ENCODE results near the gene PPP2R5C.

Gene PPP2R5C

DNA sequence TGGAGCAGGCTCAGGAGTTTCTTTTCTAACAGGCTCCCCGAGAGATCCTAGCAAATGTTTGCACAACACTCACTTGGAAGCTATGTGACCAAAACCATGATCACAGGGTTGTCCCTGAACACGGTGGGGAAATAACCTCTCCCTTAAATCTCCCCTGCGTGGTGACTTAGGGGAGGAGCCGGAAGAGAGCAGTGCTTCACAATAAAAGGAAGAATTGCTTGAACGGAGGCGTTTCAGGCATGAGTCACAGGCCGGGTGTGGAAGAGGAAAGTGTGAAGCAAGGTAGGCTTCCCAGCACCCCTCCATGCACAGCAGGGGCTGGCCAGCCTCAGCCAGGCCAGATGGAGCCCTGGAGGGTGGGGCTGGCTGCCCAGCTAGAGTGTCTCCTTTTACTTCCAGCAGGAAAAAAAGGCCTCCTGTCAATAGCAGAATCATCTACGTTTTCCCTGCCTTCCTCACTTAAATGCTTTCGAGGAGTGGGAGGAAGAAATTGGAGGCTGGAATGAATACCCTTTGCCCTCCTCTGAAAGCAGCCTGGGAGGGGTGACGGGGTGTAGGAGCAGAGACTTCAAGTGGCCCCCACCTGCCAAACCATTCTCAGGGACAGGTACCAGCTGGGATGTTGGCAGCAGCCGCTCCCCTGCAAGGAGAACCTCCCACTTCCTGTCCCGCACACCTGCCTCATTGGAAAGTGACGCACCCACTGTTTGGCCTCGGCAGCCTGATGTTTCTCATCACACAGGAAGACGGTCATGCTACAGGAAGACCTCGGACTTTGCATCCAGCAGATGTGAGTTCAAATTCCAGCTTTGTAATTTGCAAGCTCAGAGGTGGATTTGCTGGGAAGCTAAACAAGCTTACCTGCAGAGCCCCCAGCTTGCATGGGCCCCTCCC, 30.1 kb upstream of the PPP2R5C start:
- no peak overlapping the region for H3K4me3 ChIP-seq (ENCODE audit: low read length)
- H3K36me3 ChIP-seq (ENCODE audit: insufficient read depth, low read length) = no peaks in the 10 kb centered on the region
- H3K4me1 ChIP-seq (ENCODE audit: insufficient read depth, low read length) = peaks cover 3% of the 10 kb centered on the region
- H3K27me3 ChIP-seq (ENCODE audit: insufficient read depth, low read length) = no peaks in the 10 kb centered on the region
- H2AFZ ChIP-seq (ENCODE audit: low read depth, low read length) = no peak overlapping the region
- H3K9me3 ChIP-seq (ENCODE audit: low read length) = no peaks in the 10 kb centered on the region

DNA sequence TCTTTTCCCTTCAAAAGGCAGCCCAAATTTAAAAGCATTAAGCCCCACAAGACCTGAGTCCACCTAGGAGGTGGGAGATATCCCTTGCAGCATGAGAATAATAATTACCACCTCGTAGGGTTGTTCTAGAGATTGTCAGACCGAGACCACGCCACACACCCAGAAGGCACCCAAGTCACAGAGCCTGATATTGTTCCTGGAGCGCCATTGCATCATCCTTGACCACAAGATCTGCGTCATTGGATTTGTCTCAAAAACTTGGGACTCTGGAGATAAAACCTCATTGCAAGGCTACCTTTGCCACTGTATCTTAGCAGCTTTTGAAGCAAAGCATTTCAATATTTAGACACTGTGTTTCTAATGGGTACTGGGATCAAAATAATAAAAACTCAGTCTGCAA, 29.4 kb upstream of the PPP2R5C start:
- Histone ChIP-seq H3K36me3 (ENCODE audit: insufficient read depth, low read length) (no peaks in the 10 kb centered on the region), H3K27me3 (ENCODE audit: insufficient read depth, low read length) (no peaks in the 10 kb centered on the region), H3K4me3 (ENCODE audit: low read length) (no peak overlapping the region), H3K9me3 (ENCODE audit: low read length) (no peaks in the 10 kb centered on the region), H2AFZ (ENCODE audit: low read depth, low read length) (no peak overlapping the region), H3K4me1 (ENCODE audit: insufficient read depth, low read length) (peaks cover 3% of the 10 kb centered on the region)

DNA sequence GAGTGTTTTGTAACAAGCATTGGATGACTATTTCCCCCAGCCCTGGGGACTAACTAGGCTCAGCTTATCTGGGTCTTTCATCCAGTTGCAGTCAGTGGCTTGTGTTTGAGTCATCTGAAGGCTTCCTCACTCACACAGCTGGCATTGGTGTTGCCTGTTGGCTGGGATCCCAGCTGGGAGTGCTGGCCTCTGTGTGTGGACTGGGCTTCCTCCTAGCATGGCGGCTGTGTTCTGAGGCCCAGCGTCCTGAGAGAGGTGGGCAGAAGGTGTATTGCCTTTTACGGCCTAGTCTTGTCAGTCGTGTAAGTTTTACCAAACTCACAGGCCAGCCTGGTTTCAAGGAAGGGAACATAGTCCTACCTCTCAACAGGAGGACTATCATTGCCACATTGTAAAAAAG, 28.3 kb upstream of the PPP2R5C start:
- Histone ChIP-seq H3K9me3 (ENCODE audit: low read length) (no peaks in the 10 kb centered on the region), H3K4me3 (ENCODE audit: low read length) (no peak overlapping the region), H3K27me3 (ENCODE audit: insufficient read depth, low read length) (no peaks in the 10 kb centered on the region), H3K36me3 (ENCODE audit: insufficient read depth, low read length) (no peaks in the 10 kb centered on the region), H3K4me1 (ENCODE audit: insufficient read depth, low read length) (peaks cover 3% of the 10 kb centered on the region), H2AFZ (ENCODE audit: low read depth, low read length) (no peak overlapping the region)

DNA sequence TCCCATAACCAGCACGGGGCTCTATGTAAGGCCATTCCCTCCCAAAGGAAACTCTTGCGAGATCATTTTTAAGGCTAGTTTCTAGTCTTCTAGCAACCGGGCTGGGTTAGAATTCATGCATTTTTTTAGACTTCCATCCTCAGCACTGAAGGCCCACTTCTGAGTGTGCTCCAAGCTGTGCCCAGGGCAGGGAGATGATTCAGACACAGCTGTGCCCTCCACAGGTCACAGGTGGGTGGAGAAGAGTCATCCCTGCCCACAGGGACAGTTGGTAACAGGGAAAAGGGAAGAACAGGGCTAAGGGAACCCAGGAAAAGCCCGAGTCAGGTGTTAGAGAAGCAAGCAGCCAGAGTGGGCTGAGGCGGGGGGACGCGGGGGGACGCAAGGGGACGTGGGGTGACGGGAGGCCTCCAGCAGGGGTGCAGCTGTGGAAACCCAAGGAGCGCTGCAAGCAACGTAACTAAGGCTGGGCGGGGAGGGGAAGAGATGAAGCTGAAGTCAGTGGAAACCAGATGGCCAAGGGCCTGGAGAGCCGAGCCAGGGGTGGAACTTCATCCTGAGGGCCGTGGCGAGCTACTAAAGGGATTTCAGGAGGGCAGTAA, 27.2 kb upstream of the PPP2R5C start:
- no peaks in the 10 kb centered on the region for H3K27me3 ChIP-seq (ENCODE audit: insufficient read depth, low read length)
- H3K9me3 ChIP-seq (ENCODE audit: low read length) = no peaks in the 10 kb centered on the region

DNA sequence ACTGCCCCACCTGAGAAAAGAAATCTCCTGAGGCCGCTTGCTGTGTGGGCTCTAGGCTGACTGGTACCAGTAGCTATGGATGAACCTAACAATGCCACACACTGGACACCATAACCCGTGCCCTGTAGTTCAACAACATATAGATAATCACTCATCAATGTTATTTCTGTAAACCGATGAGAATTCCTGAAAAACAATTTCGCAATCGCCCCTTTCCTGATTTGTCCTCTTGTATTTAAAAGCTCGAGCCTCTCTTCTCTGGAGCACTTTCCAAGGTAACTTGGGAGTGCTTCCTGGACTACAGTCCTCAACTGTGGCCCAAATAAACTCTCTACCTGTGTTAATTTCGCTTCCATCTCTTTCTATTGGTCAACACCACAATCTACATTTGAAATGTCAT, 26.1 kb upstream of the PPP2R5C start:
- Histone ChIP-seq H3K27me3 (ENCODE audit: insufficient read depth, low read length) (no peaks in the 10 kb centered on the region), H3K4me3 (ENCODE audit: low read length) (no peak overlapping the region), H3K9me3 (ENCODE audit: low read length) (no peaks in the 10 kb centered on the region), H3K36me3 (ENCODE audit: insufficient read depth, low read length) (no peaks in the 10 kb centered on the region), H3K4me1 (ENCODE audit: insufficient read depth, low read length) (peaks cover 3% of the 10 kb centered on the region), H2AFZ (ENCODE audit: low read depth, low read length) (no peak overlapping the region)

More for the DNA sequence above, 27.2 kb upstream of the PPP2R5C start:
- H2AFZ ChIP-seq (ENCODE audit: low read depth, low read length) = no peak overlapping the region
- H3K4me1 ChIP-seq (ENCODE audit: insufficient read depth, low read length) = peaks cover 3% of the 10 kb centered on the region
- no peaks in the 10 kb centered on the region for H3K36me3 ChIP-seq (ENCODE audit: insufficient read depth, low read length)
- H3K4me3 ChIP-seq (ENCODE audit: low read length) = no peak overlapping the region

DNA sequence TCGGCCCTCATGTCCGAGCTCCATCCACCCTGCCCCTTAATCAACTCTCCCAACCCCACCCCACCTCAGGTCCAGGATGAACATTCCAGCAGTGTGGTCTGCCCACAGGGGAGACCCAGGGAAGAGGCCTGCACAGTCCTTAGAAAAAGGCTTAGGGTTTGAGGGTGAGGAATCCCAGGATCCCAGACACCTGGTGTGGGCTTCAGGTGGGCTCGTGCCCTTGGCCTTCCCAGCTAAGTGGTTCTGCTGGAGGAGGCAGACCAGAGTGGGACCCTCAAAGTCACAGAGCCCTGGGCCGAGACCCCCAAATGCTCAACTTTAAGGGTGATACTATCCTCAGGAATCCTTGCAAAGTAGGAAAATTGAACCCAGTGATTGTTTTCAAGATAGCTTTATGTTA, 25.4 kb upstream of the PPP2R5C start:
- Histone ChIP-seq H2AFZ (ENCODE audit: low read depth, low read length) (no peak overlapping the region), H3K36me3 (ENCODE audit: insufficient read depth, low read length) (no peaks in the 10 kb centered on the region), H3K4me3 (ENCODE audit: low read length) (no peak overlapping the region), H3K9me3 (ENCODE audit: low read length) (peaks cover 5% of the 10 kb centered on the region), H3K4me1 (ENCODE audit: insufficient read depth, low read length) (peaks cover 3% of the 10 kb centered on the region), H3K27me3 (ENCODE audit: insufficient read depth, low read length) (no peaks in the 10 kb centered on the region)

DNA sequence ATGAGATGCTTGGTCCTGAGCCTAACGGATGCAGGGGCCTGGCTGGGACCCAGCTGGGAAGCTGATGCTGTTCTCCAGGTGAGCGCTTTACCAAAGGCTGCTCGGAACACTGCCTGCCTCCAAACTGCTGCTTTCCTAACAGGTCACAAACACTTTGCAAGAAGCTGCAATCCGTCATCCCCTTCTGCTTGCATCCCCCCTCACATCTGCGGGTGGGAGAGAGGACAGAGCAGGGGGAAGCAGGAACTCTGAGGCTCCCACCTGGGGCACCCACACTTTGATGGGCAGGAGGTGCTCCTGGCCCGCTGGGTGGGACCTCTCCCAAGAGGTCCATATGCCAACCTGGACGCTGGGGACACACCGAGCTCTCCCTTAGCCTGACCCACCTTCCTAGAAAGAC, 24.9 kb upstream of the PPP2R5C start:
- peaks cover 7% of the 10 kb centered on the region for H3K9me3 ChIP-seq (ENCODE audit: low read length)
- no peak overlapping the region for H3K4me3 ChIP-seq (ENCODE audit: low read length)
- H3K27me3 ChIP-seq (ENCODE audit: insufficient read depth, low read length) = no peaks in the 10 kb centered on the region
- no peaks in the 10 kb centered on the region for H3K4me1 ChIP-seq (ENCODE audit: insufficient read depth, low read length)
- H3K36me3 ChIP-seq (ENCODE audit: insufficient read depth, low read length) = no peaks in the 10 kb centered on the region
- H2AFZ ChIP-seq (ENCODE audit: low read depth, low read length) = no peak overlapping the region

DNA sequence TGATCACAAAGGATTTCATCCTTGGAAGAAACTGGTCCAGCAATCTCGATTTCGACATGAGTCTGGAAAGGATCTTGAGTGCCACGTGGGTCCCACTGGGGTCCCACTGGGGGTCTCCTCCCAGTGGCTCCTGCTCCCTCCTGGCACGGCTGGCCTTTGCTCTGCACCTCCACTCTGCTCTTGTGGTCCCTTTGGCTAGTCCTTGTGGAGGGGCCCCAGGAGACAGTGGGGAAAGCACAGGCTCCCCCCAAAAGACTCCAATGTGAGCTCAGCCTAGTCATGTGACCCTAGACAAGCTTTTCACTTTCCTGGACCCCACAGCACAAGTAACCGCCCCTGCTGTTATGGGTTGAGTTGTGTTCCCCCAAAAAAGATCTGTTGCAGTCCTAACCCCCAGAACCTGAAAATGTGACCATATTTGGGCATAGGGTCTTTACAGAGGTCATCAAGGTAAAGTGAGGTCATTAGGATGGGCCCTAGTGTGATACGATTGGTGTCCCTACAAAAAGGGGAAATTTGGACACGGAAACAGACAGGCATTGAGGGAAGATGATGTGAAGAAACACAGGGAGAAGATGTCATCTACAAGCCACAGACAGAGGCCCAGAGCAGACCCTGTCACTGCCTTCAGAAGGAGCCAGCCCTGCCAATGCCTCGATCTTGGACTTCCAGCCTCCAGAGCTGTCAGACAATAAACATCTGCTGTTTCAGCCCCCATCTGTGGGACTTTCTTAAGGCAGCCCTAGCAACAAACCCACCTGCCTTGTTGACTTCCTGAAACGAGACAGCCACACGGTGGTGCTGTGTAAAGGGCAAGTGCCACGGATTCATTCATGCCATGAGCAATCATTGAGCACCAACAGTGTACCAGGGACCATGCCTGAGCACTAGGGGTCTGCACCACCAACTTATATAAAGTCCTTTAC, 23.8 kb upstream of the PPP2R5C start:
- Histone ChIP-seq H2AFZ (ENCODE audit: low read depth, low read length) (no peak overlapping the region), H3K4me3 (ENCODE audit: low read length) (no peak overlapping the region), H3K4me1 (ENCODE audit: insufficient read depth, low read length) (no peaks in the 10 kb centered on the region), H3K9me3 (ENCODE audit: low read length) (peaks cover 7% of the 10 kb centered on the region), H3K36me3 (ENCODE audit: insufficient read depth, low read length) (no peaks in the 10 kb centered on the region), H3K27me3 (ENCODE audit: insufficient read depth, low read length) (no peaks in the 10 kb centered on the region)

DNA sequence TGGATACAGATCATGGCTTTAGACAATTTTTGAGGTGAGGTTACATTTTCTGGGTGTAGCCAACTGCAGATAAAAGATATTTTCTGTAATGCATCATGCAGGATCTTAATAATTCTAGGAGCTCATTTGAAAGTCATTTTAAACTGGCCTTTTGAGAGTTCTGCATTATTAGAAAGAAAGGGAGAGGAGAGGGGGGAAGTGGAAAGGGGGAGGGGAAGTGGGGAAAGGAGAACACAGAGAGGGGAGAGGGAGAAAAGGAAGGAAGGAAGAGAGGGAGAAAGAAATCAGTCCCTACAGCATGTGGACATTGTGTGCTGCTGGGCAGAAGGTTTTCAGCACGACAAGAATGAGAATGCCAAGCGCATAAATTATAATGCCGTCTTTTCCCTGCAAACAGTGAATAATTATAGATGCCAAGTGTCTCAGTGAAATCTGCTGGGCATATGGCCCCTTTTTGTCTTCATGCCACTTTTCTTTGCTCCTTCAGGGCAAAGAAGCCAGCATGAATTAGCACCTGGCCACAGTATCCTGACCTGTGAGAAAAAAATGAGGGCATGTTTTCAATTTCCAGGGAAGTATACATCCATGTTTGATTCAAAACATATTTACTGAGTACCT, 22.7 kb upstream of the PPP2R5C start:
- no peak overlapping the region for H3K4me3 ChIP-seq (ENCODE audit: low read length)
- H3K9me3 ChIP-seq (ENCODE audit: low read length) = peaks cover 10% of the 10 kb centered on the region
- H2AFZ ChIP-seq (ENCODE audit: low read depth, low read length) = no peak overlapping the region
- no peaks in the 10 kb centered on the region for H3K36me3 ChIP-seq (ENCODE audit: insufficient read depth, low read length)
- H3K27me3 ChIP-seq (ENCODE audit: insufficient read depth, low read length) = no peaks in the 10 kb centered on the region
- no peaks in the 10 kb centered on the region for H3K4me1 ChIP-seq (ENCODE audit: insufficient read depth, low read length)

DNA sequence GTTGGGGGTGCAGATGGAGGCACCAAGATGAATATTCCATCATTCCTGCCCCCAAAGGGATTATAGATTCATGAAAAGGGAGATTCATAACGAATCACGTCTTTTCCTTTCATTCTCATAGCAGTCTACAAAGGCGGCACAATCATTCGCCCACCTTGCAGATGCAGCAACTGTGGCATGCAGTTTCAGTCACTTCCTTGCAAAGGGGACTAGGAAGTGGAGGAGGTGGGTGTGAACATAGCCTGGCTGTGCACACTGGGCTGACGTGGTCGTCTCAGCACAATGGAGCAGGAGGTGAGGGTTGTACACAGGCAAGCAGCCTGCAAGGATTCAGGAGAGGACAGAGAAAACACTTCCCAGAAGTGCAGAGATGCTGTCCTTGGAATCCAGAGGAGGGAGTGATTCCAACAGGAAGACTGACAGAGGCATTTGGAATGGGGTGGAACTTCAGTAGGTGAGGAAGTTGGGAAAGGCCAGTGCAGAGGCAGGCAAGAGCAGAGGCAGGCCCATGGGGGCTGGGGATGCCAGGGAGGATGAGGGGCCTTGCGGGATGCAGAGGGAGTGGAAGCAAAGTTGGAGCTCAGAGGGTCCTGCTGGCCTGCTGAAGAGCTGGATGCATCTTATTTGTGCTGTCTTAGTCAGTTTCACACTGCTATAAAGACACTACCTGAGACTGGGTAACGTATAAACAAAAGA, 21.9 kb upstream of the PPP2R5C start:
- H3K27me3 ChIP-seq (ENCODE audit: insufficient read depth, low read length) = no peaks in the 10 kb centered on the region
- H2AFZ ChIP-seq (ENCODE audit: low read depth, low read length) = no peak overlapping the region
- no peaks in the 10 kb centered on the region for H3K4me1 ChIP-seq (ENCODE audit: insufficient read depth, low read length)
- H3K4me3 ChIP-seq (ENCODE audit: low read length) = no peak overlapping the region
- H3K9me3 ChIP-seq (ENCODE audit: low read length) = peaks cover 10% of the 10 kb centered on the region
- no peaks in the 10 kb centered on the region for H3K36me3 ChIP-seq (ENCODE audit: insufficient read depth, low read length)

DNA sequence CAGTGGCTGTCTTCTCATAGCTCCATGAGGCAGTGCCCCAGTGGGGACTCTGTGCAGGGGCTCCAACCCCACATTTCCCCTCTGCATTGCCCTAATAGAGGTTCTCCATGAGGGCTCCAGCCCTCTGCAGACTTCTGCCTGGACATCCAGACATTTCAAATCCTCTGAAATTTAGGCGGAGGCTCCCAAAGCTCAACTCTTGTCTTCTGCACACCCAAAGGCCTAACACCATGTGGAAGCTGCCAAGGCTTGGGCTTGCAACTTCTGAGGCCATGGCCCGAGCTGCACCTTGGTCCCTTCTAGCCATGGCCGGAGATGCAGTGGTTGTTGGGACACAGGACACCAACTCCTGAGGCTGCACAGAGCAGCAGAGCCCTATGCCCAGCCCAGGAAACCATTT, 20.5 kb upstream of the PPP2R5C start:
- H3K4me1 ChIP-seq (ENCODE audit: insufficient read depth, low read length) = no peaks in the 10 kb centered on the region
- H3K9me3 ChIP-seq (ENCODE audit: low read length) = peaks cover 10% of the 10 kb centered on the region
- H3K4me3 ChIP-seq (ENCODE audit: low read length) = no peak overlapping the region
- no peaks in the 10 kb centered on the region for H3K36me3 ChIP-seq (ENCODE audit: insufficient read depth, low read length)
- no peaks in the 10 kb centered on the region for H3K27me3 ChIP-seq (ENCODE audit: insufficient read depth, low read length)
- H2AFZ ChIP-seq (ENCODE audit: low read depth, low read length) = no peak overlapping the region

DNA sequence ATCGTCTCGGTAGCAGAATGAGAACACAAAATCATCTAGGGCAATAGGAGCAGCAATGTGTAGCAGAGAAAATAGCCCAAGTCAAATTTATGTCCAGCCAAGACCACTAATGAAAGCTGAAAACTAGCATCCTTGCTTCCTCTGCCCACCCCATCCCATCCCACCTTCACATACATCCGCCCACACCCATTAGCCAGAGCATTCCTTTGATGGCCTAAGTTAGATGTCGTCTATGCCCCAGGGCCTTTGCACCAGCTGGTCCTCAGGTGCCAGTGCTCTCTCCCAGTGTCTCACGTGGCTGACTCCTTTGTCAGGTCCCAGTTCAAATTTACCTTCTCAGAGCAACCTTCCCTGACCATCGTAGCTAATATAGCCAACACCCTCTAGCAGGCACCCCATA, 17.8 kb upstream of the PPP2R5C start:
- Histone ChIP-seq H2AFZ (ENCODE audit: low read depth, low read length) (no peak overlapping the region), H3K4me3 (ENCODE audit: low read length) (no peak overlapping the region), H3K4me1 (ENCODE audit: insufficient read depth, low read length) (no peaks in the 10 kb centered on the region), H3K27me3 (ENCODE audit: insufficient read depth, low read length) (no peaks in the 10 kb centered on the region), H3K36me3 (ENCODE audit: insufficient read depth, low read length) (no peaks in the 10 kb centered on the region), H3K9me3 (ENCODE audit: low read length) (peaks cover 10% of the 10 kb centered on the region)
